Neutrophil (primary cell): ENCODE data around the gene OPN4.

Source experiments
- H3K27ac ChIP-seq: fragments of 200-600 bp; sonication (generic); 2 replicates; pipeline ENCODE4 v1.5.1; 2016; ENCODE audit warnings: mild to moderate bottlenecking, moderate library complexity
- H3K27me3 ChIP-seq: fragments of 200-600 bp; sonication (generic); 2 replicates; pipeline ENCODE4 v1.6.0; 2016; ENCODE audit warnings: mild to moderate bottlenecking
- H3K36me3 ChIP-seq: fragments of 200-600 bp; sonication (generic); 2 replicates; pipeline ENCODE4 v1.5.1; 2017
- H3K4me1 ChIP-seq, 2 experiments: fragments of 200-600 bp in 1 of 2; sonication (generic) in 1 of 2; 1 replicate in 1 of 2; 2 replicates in 1 of 2; pipeline versions ENCODE4 v1.5.1 to v1.6.1; 2013 to 2016; ENCODE audit warnings: low read depth in 1 of 2, low read length in 1 of 2, mild to moderate bottlenecking in 1 of 2, moderate library complexity in 1 of 2; ENCODE audit not compliant: control insufficient read depth in 1 of 2, insufficient read depth in 1 of 2
- H3K4me3 ChIP-seq, 2 experiments: fragments of 200-600 bp in 1 of 2; sonication (generic) in 1 of 2; 1 replicate in 1 of 2; 2 replicates in 1 of 2; pipeline ENCODE4 v1.5.1; 2013 to 2016; ENCODE audit warnings: low read depth in 1 of 2, low read length in 1 of 2, mild to moderate bottlenecking in 1 of 2, moderate library complexity in 1 of 2
- H3K9me3 ChIP-seq: fragments of 200-600 bp; sonication (generic); 2 replicates; pipeline ENCODE4 v1.5.1; 2016
- CTCF ChIP-seq: fragments of 200-600 bp; sonication (generic); IDR thresholded peaks from 2 replicates; pipeline ENCODE4 v1.5.1; 2016; ENCODE audit warnings: antibody characterized with exemption

The OPN4 gene

GRCh38 chr10:86632951-86633350 lies 21.4 kb upstream of the OPN4 start:
- H3K27ac ChIP-seq = no peak overlapping the region
- peaks cover 89% of the 10 kb centered on the region for H3K27me3 ChIP-seq
- TF ChIP-seq CTCF = no peak
- H3K4me1 ChIP-seq = no peaks in the 10 kb centered on the region
- no peak overlapping the region for H3K4me3 ChIP-seq
- H3K9me3 ChIP-seq = no peaks in the 10 kb centered on the region
- no peaks in the 10 kb centered on the region for H3K36me3 ChIP-seq

DNA sequence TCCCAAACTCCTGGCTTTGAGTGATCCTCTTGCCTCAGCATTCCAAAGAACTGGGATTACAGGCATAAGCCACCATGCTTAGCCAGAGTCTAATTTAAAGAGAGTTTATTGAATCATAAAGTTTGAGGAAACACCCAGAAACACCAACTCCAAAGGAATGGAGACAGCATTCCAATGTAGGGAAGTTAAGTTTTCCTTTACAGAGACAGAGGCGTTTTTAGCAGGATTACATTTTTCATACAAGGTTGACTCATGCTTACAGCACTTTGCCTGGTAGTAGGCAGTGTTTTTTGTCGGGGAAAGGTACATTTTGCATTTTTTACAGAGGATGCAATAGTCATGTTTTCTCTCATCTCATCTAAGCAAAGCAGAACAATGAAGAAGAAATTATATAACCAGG lies 18.9 kb upstream of the OPN4 start:
- no peak for TF ChIP-seq CTCF
- Histone ChIP-seq H3K9me3 (no peaks in the 10 kb centered on the region), H3K27me3 (peaks cover 84% of the 10 kb centered on the region), H3K36me3 (no peaks in the 10 kb centered on the region), H3K4me1 (no peaks in the 10 kb centered on the region), H3K27ac (no peak overlapping the region), H3K4me3 (no peak overlapping the region)

DNA sequence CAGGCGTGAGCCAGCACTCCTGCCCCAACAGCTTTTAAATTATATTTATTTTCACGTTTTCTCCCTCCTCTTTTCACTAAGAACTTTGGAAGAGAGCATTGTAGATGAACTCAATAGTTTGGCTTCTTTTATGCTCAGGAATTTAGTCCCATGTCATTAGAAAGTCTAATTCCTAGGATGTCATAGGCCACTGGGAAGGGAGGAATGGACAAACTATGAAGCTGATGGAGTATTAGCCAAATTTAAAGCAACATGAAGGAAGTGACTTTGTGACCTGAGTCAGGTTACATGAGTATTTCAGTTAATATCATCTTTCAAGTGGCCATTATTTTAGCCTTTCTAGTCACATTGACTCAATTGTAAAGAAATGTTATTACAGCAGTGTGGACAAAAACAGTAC lies 18.0 kb upstream of the OPN4 start:
- Histone ChIP-seq H3K9me3 (no peaks in the 10 kb centered on the region), H3K36me3 (no peaks in the 10 kb centered on the region), H3K27me3 (peaks cover 80% of the 10 kb centered on the region), H3K27ac (no peak overlapping the region), H3K4me3 (no peak overlapping the region), H3K4me1 (no peaks in the 10 kb centered on the region)
- TF ChIP-seq CTCF = no peak

GRCh38 chr10:86642021-86642420 lies 12.3 kb upstream of the OPN4 start:
- Histone ChIP-seq H3K4me1 (no peaks in the 10 kb centered on the region), H3K27ac (no peak overlapping the region), H3K27me3 (peaks cover 22% of the 10 kb centered on the region), H3K9me3 (no peaks in the 10 kb centered on the region), H3K4me3 (no peak overlapping the region), H3K36me3 (no peaks in the 10 kb centered on the region)
- TF ChIP-seq CTCF = no peak

- Histone ChIP-seq H3K27me3 (peaks cover 21% of the 10 kb centered on the region), H3K36me3 (no peaks in the 10 kb centered on the region), H3K9me3 (no peaks in the 10 kb centered on the region), H3K4me3 (no peak overlapping the region), H3K27ac (no peak overlapping the region), H3K4me1 (no peaks in the 10 kb centered on the region)
- TF ChIP-seq CTCF = no peak
Measured at GRCh38 chr10:86642499-86642898, 11.8 kb upstream of the OPN4 start.
